ENCODE measurements around the gene IRGC.

- TF ChIP-seq NFRKB (IDR thresholded peaks at IDR 0.05) = no peak
- TF ChIP-seq HDGF (IDR thresholded peaks at IDR 0.05; ENCODE audit: borderline replicate concordance) = no peak
- no peak for TF ChIP-seq FOXK2 (IDR thresholded peaks at IDR 0.05)
- no peak for TF ChIP-seq FOXM1 (IDR thresholded peaks at IDR 0.05; ENCODE audit: borderline replicate concordance)
- TF ChIP-seq SUZ12 (IDR thresholded peaks at IDR 0.05) = no peak
- TF ChIP-seq LEF1 (IDR thresholded peaks at IDR 0.05; ENCODE audit: borderline replicate concordance) = no peak
- no peak for TF ChIP-seq FOXA1 (IDR thresholded peaks at IDR 0.05)
- no peak for TF ChIP-seq ARNT (IDR thresholded peaks at IDR 0.05)
Measured at GRCh38 chr19:43743059-43743458, 27.2 kb downstream of the IRGC start.
